HG02943 (cell line): Measurements from ENCODE around the gene NHS.
"Not testable (repeated sequence)": the region's sequence is repeated elsewhere in the genome, so short reads cannot be mapped to it uniquely, and the experiment has no call there.

Source experiments
- ATAC-seq: cut with Tn5 transposase; IDR thresholded peaks from one replicate; pipeline ENCODE4 v1.9.1; 2021; ENCODE audit warnings: mild to moderate bottlenecking, low read depth, moderate library complexity; ENCODE audit not compliant: unreplicated experiment

The NHS gene

DNA sequence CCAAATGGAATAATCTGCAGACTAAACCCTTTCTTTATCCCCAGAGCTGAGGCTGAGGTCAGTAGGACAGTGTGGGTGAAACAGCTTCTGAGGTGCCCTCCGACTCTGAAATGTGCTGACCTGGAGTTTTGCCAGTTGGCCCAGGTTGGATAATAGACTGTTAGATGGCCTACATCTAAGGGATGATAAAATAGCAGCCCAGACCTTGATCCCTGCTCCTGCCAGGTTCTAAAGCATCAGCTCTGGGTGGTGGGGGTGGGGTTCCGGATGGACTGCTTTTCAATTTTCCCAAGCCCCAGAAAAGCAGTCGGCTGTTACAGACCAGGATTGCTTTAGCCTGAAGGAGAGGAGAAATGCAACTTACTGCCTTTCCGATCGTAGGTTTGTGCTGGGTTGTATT, 110.4 kb downstream of the NHS start:
- ATAC-seq: no peak

DNA sequence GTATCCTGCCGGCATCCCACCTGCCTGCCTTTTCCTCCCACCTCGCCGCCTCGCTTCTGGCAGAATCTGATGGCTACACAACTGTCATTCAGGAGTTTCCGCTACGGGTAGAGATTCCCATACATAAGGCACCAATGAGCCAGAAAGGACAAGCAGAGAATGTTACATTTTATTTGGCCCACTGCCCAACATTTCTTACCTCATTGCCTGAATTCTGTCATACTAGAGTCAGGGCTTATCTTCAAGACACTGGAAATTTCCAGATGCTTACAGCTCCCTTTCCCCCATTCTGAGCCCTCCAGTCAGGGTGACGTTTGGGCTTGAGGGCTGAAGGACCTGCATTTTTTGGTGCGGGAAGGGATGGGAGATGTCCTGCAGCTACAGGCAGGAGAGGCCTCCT, 113.0 kb downstream of the NHS start:
- ATAC-seq: no peak

DNA sequence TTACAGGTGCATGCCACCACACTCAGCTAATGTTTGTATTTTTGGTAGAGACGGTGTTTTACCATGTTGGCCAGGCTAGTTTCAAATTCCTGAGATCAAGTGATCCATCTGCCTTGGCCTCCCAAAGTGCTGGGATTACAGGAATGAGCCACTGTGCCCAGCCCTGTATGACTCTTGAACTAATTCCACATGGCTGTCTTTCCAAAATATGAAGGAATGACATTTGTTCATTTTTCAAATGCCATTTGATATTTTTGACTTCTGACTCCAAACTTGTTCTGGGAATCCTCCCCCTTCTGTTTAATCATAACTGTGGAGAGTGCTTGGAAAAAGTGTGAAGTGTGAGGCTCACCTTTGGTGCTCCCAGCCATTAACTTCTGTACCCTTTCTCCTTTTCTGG, 119.2 kb downstream of the NHS start:
- ATAC-seq: no peak

DNA sequence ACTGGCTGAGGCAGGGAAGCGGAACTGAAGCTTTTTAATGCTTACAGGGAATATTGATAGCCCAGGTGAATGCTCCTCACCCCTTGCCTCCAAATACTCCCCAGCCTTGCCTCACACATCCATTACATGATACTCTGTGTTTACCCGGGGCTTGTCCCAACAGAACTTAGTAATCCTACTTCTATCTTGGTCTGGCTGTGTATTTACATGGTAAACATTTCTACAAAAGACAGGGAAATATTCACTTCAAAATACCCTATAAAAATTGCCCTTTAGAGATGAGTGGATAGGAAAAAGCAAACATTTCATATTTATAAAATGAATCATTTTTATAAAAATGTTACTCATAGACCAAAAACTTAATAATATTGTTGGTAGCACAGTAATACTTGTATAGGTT, 120.1 kb downstream of the NHS start:
- ATAC-seq: no peak

DNA sequence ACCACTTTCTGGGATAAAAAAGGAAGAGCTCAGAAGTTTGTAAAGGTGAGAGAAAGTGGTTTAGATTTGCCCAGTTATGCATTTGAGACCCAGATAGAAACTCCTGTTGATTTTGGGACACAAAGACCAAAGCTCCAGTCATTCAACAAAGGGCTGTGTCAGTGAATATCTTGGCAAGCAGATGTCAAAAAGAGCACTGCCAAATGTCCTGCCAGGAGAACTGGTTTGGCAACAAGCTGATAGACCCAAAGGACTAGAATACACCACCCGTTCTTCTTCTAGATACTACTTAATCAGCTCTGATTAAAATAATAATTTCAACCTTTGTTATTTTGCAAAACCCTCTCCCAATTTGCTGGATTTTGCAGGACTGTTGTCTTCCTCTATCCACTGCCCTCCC, 121.4 kb downstream of the NHS start:
- ATAC-seq: no peak

DNA sequence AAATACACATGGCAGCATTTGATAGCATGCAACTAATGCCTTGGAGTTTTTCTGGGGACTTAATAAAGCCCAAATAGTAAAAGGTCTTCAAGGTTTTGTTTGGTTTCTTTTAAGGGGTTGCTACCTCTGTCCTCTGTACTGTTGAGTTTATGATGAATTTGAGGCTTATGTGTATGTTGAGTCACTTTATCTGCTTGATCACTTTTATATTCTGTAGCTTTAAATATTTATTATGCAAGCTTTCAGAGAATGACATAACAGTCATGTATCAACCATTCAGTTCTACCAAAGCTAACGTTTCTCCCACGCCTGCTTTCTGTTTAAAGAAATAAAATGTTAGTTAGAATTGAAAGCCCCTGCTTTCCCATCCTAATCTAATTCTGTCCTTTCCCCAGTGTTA, 122.2 kb downstream of the NHS start:
- ATAC-seq: no peak

DNA sequence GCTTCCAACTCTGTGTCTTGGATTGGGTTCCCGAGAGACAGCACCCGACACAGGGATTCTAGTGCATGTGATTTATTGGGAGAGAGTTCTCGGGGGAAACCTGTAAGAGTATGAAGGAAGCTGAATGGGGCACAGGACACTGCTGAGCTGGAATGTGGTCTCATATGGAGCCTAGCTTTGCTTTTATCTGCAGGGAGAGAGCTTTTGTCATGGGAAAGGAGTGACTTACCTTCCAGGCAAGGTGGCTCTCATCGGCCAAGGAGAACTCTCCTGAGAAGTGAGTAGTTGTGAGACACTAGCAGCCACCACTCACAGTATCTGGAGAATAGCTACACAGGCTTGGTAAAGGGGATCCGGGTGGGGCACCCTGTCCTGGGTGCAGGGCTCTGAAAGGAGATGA, 124.5 kb downstream of the NHS start:
- no peak for ATAC-seq

DNA sequence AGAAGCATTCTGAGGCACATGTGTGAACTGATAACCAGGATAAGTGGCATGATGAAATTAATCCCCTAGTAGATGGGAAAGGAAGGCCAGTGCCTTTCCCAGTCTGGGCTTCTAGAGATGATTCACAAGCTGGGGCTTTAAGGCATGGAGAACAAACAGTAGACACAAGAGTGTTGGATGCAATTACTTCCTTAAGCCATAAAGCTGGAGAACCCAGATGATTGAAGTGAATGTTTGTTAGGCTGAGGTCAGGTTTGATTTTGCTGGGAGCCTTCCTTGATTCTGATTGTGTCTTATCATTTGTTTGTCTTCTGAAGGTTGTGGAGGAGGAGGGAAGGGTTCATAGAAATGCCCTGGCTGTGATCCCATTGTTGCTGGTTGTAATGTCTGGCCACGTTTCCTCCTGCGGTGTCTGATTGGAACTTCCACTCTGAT, 125.2 kb downstream of the NHS start:
- ATAC-seq: no peak

DNA sequence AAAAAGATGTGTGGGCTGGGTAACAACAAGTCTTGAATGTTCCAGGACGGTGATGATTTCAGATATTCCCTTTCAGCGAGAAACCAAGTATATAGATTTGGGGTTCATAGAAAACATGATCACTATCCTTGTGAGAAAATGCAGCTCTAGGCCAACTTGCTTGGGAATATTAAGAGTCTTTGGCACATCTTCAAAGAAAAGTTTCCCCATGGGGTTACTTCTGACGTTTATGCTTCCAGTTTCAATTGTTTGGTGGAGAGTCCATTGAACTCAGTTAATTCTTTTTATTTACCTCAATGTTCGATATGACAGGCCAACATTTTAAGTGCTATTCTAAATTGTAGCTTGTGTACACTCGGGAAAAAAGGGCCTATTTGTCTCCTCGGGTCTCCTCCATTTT, 126.7 kb downstream of the NHS start:
- no peak for ATAC-seq

DNA sequence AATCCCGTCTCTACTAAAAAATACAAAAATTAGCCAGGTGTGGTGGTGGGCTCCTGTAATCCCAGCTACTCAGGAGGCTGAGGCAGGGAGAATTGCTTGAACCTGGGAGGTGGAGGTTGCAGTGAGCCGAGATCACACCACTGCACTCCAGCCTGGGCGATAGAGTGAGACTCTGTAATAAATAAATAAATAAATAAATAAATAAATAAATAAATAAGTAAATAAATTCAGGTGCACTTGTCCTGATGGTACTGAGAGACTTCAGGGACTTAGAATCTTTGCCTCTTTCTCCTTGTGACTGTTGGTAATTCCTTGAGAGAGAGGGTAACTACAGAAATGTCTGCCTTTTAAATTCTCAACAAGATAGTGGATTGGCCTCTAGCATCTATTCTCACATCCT, 131.4 kb downstream of the NHS start:
- ATAC-seq: not testable (repeated sequence)

DNA sequence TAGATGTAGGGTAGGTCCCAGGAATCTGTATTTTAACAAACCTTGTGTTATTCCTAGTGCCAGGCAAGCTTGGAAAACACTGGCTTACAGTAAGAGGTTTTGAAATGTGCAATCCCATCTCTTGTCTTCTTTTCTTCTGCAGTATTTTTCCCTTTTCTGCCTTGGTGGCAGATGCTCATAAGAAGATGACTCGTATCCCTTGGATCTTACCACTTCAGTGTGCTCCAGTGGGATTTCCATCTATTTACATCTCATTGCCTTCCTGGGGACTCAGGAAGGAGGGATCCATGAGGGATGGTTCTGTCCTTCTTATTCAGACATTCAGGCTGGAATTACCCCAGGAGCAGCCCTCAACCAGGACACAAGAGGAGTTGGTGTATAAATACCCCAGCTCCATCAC, 136.6 kb downstream of the NHS start:
- ATAC-seq: no peak

DNA sequence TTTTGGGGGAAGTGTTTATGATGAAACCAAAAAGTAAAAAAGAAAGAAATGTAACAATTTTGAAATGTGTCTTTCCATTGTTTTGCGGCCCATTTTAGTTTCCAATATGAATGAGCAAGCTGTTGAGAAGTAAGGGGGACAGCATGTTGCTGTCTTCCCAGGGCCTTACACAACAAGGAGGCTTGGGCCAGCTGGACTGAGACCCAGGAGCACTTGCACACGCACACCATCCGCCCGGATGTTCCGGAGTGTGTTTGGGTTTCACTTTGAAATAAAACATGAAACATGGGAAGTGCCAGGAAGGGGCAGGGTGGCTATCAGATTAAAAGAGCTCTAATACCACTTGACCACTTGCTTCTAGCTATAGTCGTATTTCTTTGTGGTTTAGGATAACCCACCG, 144.4 kb downstream of the NHS start:
- no peak for ATAC-seq

DNA sequence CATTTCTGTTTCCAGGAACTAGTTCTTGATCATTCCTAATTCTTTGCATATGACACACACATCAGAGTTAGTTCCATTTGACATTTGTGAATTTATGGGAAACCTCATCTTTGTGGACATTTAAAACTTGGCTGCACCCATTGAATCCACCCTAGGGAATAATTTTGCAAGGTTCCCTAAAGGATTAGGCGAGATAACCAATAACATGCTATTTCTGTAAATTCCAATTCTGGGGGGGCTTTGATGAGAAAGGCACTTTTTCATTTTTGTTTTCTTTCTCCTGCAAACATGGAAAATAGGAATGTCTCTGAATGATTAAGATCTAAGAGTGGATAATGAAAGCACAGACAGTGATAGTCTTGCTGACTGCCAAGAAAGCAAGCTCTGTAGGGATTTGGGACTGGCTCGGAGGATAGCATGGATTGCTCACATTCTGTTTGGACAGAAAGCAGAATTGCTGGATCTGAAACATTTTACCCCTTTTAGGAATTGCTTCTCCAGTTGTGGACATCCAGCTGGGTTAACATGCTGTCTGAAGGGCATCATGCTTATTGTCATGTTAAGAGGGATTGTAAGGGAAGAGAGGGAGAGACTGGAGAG, 145.1 kb downstream of the NHS start:
- no peak for ATAC-seq

DNA sequence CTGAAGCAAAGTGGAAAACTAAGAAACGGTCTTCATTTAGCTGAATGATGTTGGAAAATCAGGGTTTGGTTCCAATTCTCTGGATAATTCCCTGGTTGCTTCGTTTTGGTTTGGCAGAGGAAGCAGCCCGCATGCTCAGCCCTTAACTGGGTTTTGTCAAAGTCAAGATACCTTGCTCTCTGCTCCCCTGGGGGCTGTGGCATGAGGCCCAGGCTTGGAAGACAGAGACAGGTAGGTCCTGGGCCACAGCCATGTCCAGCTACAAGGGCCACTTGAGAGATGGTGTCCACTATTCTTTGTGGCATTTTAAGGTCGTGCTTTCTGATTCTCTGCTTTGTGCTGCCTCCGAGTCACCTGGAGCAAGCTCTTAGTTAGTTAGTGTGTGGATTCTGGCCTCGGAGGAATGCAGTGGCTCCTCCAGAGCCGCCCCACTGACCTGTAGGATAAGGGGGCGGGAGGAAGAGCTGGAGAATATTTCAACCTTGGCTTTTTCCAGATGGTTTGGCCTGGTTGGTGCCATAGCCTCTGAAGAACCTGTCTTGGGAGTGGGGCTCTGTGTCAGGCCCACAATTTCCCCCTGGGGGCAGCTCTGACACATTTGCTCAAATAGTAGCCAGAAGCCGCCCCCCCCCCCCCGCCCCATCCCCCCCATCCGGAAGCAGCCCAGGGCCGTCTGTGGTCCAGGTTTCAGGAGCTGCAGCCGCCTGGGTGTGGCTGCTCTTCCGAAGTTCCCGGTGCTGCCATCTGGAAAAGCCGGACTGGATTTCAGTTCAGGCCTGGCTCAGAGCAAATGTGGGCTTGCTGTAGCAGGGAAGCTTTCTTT, 147.1 kb downstream of the NHS start:
- no peak for ATAC-seq

DNA sequence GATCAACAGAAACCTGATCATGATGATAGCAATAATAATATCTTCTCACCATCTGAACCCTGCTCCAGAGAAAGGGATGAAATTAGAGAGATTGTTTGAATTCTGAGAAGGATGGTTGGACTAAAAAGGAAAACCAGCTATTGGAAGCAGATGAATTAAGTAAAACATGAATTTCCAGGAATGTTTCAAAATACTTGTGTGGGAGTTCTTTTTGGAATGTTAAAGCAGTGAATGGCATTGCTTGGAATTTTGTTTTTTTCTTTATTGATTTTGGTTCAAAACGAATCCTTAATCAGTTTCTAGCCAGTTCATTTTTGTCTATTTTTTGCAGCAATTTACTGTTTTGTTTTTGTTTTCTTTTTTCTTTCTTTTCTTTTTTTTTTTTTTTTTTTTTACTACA, 150.3 kb downstream of the NHS start:
- ATAC-seq: no peak

DNA sequence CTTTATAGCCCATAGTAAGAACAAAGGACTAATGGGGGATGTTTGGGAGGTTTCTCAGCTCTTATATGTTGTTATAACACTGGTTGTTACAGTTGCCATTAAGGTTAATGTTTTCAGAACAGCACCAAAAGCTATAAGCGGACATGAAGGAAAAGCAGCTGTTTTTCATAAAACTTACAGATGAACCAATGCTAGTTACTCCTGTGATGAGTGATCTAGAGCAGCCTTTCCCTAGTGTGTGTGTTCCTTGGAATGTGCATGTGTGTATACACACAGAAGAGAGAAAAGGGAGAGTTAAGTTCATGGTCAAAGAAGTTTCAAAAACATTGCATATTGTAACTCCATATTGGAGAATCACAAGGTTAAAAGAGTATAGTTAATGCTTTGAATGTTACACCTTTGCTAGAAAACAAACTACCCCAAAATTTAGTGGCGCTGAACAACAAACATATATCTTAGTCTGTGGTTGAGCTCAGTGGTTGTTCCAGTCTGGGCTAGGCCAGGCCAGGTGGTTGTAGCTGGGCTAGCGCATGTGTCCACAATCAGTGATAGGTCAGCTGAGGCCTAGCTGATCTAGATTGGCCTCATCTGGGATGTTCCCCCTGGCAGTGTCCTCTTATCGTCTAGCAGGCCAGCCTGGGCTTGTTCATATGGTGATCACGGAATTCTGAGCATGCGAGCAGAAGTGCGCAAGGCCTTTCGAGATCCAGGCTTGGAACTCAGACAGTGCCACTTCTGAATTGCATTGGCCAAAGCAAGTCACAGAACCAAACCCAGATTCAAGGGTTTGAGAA, 151.0 kb downstream of the NHS start:
- no peak for ATAC-seq

DNA sequence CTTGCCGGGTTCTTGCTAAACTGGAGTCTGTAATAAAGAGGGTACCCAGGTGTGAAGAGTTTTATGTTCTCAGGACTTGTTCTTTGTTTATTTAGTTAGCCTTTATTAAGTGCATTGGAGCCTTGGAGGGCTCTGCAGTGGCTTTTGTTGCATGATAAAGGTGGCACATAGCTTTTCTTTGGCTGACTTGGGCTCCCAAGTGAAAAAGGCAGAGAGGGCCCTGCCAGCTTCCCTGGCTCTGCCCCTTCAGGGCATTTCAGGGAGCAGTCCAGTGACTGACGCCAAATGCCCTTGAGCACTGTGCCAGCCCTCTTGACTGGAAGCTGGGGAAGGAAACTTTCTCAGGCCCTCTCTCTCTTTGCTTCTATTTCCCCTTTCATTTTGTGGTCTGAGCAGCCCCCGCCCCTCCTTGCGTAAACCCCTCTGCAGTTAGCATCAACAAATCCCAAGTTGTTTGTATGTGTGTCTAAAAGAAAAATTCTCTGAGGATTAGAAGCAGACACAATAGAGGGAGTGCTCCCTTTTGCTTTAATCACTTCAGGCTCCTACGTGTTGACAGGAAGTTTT, 152.2 kb downstream of the NHS start:
- ATAC-seq: no peak

DNA sequence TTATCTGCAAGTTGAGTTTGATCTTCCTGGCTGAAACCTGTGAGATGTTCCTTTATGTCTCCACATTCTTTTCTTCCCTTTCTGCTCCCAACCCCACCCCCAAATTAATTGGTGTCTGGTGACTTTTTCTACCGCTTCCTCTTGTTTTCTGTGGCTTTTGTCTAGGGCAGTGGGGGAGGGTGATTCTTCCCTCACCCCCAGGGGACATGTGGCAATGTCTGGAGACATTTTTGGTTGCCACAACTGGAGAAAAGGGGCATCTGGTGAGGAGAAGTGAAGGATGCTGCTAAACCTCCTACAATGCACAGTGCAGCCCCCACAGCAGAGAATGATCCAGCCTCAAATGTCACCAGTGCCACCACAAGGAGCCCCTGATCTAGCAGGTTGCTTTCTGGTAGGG, 152.9 kb downstream of the NHS start:
- ATAC-seq: no peak

DNA sequence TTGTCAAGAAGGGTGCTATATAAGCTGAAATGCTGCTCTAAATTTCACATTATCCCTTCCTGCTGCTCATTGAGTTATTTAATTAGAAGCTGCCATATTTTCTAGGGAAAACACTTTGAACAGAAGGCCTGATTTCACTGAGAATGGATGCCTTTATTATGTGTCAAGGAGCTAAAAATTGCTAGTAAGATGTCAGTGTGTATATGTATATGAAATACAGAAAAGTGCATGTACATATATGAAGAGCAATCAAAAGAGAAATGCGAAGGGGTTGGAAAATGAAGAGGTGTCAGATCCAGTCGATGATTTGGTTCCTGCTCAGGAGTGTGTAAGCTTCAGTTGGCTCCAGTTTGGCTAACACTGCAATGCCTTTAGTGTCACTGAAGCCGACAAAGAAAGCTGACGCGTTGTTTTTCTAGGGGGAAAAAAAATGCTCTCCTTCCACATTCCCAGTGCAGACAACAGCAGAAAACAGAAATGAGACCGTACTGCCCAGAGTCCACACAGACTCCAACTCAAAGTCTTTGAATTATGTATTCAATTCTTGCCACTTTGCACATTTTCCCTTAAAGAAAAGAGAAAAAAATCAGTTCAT, 154.2 kb downstream of the NHS start:
- no peak for ATAC-seq

DNA sequence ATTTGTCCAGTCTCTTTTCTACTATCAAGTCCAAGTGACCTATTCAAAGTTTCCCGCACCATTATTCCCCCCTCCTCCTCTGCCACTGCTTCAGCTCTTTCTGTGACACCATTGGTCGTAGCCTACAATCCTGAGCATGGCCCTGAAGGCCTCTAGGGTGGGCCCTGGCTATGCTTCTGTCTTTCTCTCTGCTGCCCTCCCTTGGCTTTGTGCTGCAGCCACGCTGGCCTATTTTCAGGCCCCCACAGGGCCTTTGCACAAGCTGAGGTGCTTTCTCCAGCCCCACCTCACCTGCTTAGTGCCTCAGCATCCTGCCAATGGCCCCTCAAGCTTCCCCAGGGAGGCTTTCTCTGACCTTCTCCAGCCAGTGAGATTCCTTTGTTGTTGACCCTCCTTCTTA, 156.5 kb downstream of the NHS start:
- ATAC-seq: no peak

DNA sequence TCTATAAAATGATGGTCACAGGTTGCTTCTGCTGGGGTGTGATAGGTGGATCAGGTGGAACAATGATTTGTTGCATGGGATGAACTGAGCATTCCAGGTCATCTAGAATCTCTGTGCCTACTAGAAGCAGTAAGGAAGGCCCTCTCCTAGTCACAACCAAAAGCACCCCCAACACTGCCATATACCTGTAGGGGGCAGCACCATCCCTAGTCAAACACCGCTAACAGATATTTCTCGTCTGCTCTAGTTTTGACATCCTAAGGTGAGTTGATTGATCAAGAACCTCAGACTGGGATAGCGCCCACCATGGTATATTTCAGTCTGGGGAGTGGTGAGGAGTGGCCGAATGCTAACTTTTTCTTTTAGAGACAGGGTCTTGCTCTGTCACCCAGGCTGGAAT, 160.2 kb downstream of the NHS start:
- no peak for ATAC-seq
